GM18507 (cell line): ENCODE data around the gene CARD16.
"Not testable (repeated sequence)": the region's sequence is repeated elsewhere in the genome, so short reads cannot be mapped to it uniquely, and the experiment has no call there.

Experiments
- DNase-seq: peaks from one replicate; pipeline ENCODE4 v3.0.0; 2011; ENCODE audit warnings: low read depth; ENCODE audit not compliant: insufficient read length; ENCODE audit errors: extremely low spot score
- FAIRE-seq: peaks from 2 replicates; lab custom pipeline; 2011; peaks lifted over from hg19 to GRCh38; lab: Jason Lieb, UNC

CARD16 gene

DNA sequence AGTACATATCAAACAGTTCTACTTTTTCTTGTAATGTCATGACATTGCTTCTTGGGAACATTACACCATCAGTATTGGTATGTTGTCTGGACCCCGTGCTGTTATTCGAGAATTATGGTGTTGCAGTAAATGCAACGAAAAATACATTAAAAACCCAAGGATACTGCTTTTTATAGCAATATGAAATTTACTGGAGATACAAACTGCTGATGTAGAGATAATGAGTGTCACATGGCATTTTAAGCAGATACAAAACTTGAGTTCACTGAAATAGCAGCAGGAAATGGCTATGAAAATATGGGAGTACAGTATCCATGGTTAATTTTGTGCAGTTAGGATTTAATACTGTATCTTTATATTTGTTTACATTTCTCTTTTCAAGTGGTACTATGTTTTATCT is 7.4 kb upstream of the CARD16 start:
- DNase-seq = no peak
- no peak for FAIRE-seq

DNA sequence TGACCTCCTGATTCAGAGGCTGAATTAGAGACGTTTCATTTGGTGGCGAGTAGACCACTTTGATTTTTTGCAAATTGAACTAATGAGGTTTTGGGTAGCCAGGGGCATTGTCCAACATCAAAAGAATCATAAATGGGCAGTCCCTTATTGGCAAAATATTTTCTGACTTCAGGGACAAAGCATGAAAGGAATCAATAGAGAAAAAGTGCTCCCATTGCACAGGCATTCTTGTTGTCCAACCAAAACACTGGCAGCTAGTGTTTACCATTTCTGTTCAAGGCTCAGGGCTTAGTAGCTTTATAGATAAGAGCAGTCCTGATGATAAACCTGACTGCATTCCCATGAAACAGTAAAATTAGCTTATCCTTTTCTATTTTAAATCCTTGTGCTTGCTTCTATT is 6.4 kb upstream of the CARD16 start:
- no peak for DNase-seq
- no peak for FAIRE-seq

DNA sequence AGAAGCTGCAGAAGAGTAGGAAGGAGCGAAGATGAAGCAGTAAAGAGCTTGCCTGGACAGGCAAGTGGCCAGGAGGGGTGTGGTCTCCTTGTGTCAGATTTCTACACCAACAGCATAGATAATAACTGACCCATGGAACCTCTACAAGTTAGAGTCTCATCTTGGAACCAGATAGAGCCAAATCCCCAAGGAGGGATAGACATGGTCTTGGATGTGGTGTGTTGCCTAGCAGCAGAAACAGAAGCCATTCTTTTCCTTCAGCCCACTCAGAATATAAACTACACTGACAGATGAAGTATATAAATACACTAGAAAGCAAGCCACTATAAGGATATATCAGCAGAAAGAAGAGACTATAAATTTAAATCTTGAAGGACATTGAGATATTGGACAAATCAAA is 4.3 kb upstream of the CARD16 start:
- no peak for DNase-seq
- FAIRE-seq = no peak

DNA sequence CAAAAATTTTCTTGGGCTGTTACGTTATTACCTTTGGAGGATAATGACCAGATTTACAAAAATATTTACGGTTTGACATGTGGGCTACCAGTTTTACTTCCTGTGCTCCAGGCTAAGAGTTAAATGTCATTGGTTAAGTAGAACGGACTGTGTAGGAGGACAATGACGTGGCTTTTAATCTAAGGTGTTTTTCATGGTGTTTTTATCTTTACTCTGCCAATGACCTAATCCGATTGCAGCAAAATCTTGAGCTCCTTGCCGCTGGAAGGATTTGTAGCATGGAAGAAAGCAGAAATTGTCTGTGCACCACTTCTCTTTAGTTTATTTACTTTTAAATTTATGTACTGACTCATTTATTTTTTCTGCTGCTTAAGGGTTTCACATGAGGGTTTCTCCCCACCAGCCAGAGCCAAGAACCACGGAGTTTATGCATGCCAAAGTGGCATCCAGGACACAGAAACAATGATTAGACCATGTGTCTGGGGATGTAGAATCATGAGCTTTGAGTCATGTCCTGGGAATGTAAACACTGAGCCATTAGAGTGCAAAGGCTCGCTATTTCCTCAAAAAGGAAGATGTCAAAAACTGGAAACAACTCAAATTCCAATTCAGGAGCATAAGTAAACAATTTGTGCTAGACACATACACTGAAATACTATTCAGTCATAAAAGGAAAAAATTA is 1.9 kb upstream of the CARD16 start:
- FAIRE-seq = no peak

DNA sequence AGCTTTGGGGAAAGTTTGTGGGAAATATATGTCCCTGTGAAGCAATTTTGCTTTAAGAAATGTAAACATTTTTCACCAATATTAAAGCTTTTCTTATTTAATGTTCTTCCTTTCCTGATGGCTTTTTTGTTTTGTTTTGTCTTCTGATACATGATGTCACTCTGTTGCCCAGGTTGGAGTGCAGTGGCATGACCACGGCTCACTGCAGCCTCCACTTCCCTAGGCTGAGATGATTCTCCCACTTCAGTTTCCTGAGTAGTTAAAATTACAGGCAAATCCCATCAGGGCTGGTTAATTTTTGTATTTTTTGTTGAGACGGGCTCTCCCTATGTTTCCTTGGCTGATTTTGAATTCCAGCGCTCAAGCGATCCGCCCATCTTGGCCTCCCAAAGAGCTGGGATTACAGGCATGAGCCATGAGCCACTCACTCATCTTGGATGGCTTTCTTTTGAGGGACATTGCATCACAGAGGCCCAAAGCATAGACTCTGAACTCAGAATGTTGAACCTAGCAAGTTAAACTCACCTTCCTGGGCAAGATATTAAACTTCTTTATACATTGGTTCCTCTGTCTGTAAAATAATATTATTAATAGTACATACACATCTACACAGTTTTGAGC is 651 bp upstream of the CARD16 start:
- no peak for DNase-seq
- FAIRE-seq = no peak

More for the DNA sequence above, 1.9 kb upstream of the CARD16 start:
- no peak for DNase-seq

DNA sequence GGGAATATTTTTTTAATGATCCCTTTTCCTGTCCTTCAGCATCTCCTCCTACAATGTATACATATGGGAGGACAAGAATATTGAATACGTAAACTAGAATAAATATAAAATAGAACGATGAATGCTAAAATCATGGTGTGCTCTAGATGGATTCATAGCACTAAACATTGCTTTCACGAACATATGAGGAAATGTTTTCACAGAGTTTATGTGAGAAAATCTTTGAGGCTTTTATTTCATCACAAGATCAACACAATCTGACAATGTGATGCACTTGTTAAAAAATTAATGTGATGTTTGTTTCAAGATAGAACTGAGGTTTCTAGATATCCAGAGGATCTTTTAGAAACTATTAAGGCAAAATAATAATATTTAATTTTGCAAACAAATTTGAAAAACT is 3.0 kb downstream of the CARD16 start:
- no peak for FAIRE-seq
- DNase-seq = no peak

DNA sequence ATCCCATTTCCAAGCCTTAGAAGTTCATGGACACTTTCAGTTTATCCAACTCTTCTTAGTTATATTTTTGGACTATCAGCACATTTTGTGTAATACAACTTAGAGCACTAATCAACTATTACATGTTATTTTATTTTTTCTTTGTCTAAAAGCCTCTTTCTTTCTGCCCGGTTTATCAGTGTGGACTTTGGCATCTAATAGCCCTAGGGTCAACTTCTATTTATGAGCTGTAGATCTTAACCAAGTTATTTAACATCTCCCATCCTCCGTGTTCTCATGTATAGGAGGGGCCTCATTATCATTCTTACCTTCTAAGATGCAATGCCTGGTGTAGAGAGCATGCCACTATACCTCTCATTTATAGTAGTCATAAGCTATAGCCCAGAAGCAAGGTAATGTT is 4.4 kb downstream of the CARD16 start:
- FAIRE-seq = no peak
- DNase-seq = no peak

DNA sequence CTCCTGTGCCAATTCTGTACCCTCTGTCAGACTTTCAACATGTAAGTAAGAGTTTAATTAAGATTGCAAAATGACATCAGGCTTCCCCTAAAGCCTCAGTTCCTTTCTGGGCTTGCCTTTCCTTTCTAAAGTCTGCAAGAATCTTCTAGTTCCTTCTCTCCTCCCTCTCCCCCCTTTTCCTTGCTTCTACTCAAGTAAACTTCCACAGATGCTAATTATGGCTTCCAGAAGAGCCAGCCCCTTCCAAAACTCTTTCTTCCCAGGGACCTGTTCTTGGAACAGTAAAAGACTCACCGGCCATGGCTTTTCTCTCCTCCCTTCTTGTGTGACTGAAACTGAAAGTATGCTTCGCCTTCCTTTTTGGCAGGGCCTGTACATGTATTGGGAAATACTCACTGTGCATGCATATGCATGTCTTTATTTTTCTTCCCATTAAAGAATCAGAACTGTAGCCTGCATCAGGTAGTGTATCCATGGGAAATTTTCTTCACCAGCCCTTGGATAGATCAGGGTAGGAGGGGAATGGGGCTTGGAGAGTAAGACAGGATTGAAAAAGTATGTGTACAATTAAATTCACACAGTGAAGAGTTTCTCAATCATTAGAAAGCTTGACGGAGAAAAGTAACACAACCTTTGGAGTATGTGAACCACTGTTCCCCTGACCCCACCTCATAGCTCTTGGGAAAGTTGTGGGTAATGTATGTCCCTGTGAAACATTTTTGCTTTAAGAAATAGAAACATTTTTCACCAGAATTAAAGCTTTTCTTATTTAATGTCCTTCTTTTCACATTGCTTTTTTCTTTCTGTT is 10.1 kb downstream of the CARD16 start, which contains the start of gene CASP1:
Gene CASP1, minus strand, starts transcription at position 332 of the 808 bp plus-strand sequence. Its CDS starts 31 bp downstream, at position 301.
- DNase-seq (no peak), FAIRE-seq (peak; percentile 86)

DNA sequence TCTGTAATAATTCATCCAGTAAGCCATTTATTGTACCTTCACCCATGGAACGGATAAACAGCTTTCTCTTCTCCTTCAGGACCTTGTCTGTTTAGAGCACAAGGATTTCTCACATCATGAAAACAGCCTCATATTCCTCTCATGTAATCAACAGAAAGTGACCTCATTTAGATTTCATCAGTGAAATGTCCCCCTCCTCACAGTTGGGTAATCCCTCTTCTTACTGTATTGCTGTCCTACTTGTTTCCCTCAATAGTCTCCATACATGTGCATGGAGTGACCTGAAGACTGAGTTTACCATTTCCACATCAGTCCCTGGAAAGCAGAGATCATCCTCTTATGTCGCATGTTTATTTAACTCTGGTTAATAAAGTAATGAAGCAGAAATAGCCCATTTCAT is 10.7 kb downstream of the CARD16 start:
- DNase-seq, FAIRE-seq: not testable (repeated sequence)

DNA sequence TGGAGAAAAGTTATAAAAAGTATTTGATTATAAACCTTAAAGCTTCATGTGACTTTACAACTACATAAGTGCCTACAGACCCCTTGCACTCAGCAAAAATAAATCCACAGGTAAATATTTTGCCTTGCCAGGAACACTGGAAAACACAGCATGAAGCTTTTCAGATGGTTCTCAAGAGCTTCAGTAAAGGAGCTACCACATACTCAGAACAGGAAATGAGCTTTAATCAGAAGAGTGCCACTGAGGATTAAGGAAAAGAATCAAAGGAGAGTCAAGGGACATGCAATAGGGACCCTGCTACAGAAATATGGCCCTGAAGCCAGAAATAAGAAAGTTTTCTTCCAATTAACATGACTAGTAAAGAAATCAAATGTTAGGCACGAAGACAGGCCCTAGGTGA is 11.4 kb downstream of the CARD16 start:
- no peak for DNase-seq
- FAIRE-seq = no peak

DNA sequence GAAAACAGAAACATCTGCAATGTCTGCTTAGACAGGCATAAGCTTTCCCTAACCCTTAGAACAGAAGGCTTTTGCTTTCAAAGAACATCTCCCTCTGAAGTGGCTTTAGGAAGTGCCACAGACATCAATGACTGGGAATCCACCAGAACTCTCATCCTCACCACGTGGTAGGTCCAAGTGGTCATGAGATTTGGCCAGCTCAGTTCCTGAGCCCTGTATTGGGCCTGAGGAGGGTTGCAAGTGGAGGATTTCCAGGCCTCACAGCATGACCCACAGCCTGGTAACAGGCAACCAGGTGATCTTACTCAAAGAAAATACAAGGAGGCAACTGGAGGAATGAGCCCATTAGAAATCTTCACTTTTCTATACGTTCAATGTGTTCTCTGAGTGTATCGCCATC is 11.8 kb downstream of the CARD16 start:
- DNase-seq = no peak
- FAIRE-seq = no peak

DNA sequence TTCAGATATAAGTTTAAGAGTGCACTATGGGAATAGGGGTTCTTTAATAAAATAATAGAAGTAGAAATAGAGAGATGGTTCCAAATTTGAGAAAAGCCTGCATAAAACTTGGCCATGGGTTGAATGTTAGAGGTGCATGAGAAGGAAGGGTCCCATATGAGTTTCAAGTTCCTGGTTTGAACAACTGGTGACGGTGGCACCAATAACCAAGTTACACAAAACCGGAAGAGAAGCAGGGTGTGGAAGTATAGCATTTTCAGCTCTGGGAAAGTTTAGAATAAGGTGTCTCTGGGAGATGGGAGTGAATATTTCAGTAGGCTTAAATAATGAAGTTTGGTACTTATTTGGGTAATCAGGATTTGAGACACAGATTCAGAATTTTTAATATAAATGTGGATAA is 12.6 kb downstream of the CARD16 start:
- FAIRE-seq (peak; percentile 44), DNase-seq (no peak)

DNA sequence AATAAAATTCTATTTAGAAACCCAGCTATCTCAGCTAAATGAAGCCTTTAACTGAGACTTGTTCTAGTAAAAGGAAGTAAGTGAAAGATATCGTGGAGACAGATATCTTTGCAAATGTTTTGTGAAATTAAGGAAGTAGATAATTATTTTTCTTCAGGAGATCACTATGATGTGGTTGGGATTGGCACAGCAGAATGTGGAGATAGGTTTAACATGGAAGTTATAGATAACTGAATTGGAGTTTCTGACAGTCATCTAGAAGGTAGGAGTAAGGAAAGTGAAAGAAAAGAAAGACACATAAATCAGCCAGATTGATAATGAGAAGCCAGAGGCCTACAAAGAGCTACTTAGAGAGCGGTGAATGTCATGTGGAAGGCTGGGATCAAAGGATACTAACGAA is 17.5 kb downstream of the CARD16 start:
- no peak for DNase-seq
- FAIRE-seq = no peak

DNA sequence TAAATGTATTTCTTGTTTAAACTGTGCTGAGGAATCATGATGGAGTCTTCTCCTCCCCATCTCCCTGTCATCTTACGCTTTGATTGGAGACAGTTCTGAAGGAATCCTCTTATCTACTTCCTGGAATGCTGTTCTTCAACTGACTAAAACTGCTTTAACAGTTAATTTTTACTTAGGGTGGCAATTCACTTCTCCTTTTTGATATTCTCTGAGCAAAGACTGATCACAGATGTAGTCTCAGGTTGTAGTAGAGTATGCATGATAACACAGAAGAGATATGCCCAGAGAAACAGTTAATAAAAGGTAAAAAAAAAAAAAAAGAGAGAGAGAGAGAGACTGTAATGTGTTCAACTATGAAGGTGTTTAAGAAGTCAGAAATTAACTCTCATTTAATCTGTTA is 20.7 kb downstream of the CARD16 start:
- DNase-seq = no peak
- FAIRE-seq = no peak

DNA sequence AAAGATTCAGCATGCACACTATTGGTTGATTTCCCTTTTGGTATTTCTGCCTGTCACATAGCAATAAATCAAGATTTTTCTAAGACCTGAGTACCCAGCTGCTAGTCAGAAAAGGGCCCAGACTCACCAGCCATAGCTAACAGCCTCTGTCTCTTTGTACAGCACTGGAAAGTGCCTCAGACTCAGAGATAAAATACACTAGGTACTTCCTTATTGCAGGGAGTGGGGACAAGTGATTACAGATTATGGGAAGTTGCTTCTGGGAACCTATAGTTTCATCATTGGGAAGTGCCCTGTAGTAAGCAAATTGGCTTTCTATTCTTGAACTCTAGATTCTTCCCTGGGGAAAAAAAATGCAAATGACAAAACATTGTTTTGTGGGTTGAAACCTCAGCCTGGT is 22.1 kb downstream of the CARD16 start, which contains the start of gene CASP5:
Gene CASP5, minus strand, starts transcription at position 166 of the 400 bp plus-strand sequence. Its CDS starts 32 bp downstream, at position 134.
- DNase-seq = no peak
- no peak for FAIRE-seq

DNA sequence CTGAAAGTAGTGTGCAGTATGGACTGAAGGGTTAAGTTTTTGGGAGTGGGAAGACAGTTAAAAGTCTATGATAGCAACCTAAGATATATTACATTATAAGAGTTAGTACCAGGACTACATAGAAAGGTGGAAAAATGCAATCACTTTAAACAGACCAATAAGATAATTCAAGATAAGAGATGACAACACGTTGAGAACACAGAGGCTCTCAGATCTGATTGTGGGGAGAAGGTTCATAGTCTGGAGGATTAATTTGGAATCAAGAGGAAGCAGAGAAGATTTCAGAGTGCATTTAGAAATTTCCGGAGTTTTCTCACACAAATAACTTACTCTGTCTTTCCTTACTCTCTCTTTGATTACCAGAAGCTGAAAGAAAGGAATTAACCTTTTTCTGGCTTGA is 22.6 kb downstream of the CARD16 start:
- no peak for FAIRE-seq
- no peak for DNase-seq

DNA sequence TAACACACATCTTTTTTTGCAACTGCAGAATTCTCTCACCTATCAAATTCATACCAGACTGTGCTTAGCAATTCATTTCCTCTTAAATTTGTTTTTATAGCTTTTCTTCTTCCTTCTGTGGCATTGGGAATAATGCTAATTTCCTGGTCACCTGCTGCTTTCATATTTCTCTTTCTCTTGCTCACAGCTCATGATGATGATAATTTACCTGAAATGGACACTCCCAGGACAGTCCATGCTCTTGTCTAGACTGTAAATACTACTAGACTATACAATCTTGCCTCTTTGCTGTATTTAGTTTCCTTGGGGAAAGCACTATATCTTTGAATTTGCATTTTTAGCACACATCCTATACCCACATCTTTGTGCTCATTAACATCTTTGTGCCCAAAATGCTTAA is 37.7 kb downstream of the CARD16 start:
- FAIRE-seq (no peak), DNase-seq (no peak)

DNA sequence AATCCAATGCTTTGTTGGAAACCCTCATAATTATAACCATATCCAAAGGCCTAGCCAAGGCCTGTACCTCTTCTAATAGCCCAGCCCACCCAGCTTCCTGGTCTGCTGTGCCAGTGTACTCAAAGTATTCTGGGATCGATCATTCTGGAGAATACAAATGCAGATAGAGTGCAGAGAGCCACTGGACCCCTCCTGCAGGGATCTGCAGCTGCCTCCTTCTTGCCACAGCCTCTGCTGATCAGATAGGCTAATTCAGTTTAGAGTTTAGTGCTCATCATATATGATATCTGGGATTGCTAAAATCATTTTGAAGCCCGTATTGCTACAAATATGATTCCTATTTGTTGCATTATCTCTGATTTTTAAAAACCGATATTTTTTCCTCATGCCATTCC is 39.7 kb downstream of the CARD16 start:
- FAIRE-seq (no peak), DNase-seq (no peak)

DNA sequence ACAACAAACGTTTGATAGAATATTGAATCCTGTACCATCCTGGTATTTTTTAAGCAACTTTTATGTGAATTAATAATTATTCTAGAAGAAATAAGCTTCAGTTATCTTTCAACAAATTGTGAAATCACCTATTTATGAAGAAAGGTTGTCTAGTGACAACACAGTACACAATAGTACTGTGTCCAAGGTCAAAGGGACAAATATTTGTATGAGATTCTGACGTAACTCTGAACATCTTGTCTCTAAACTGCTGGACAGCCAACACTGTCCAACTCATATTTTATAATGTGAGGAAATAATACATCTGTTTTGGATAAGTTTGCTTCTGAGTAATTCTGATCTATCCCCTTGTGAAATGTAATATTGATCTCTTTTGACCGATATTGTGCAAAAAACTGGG is 41.1 kb downstream of the CARD16 start:
- FAIRE-seq (no peak), DNase-seq (no peak)

DNA sequence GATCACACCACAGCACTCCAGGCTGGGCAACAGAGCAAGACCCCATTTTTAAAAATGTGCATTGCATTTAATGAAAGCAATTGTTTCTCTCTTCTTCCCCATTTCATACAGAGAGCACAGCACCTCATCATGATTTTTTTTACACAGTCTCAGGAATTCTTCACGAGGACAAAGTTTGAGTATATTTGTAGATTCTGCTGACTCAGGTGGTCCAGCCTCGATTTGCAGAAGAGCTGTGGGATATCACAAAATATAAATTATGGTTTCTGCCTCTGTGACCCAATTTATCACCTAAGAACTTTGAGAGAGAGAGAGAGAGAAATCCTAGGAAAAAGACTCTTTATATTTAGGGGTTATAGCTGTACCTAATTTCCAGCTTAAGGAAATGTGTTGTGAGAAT is 42.0 kb downstream of the CARD16 start:
- FAIRE-seq = no peak
- no peak for DNase-seq

DNA sequence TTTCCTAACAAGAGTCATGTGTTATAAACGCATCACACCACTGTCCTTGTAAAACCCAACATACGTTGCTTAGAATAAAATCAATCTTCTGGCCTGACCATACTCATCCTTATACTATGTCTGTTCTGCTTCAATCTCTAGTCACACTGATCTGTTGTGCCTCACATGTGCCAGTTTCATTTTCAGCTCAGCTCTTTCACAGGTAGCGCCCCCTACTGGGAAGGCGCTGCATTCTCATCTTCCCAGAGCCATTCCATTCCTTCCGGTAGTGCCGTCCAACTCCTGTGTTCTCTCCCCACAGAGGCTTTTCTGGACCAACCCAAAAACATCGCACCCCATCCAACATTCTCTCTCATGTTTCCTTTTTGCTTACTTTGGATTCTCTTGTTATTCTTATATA is 44.3 kb downstream of the CARD16 start:
- FAIRE-seq (peak; percentile 70), DNase-seq (no peak)
